ENCODE measurements around the gene CELSR1.

DNA sequence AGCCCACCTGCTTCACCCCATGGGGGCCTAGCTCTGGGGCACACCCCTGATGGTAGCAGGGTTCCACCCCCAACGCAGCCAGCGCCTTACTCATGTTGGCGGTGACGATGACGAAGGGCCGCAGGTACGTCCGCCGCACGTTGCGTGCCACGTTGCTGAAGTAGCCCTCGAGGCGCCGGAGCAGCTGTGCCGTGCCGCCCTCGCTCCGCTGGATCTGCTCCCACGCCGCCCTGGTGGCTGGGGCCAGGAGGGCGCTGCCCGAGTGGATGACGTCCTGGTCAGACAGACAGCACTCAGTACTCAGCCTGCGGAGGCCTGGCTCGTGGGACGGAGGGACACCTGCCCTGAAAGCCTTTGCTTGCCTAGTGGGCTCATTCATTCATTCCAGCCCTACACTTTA is 151.1 kb downstream of the CELSR1 start:
- TF ChIP-seq CTCF (IDR thresholded peaks at IDR 0.05) (no peak), POLR2A (IDR thresholded peaks at IDR 0.05) (no peak), EP300 (IDR thresholded peaks at IDR 0.05) (no peak)

All from ovary (tissue), 3 donors.